HG03135 (cell line): Measurements from ENCODE around the gene ADCY7.

Experiments
- ATAC-seq: cut with Tn5 transposase; IDR thresholded peaks from one replicate; pipeline ENCODE4 v1.9.1; 2021; ENCODE audit warnings: mild to moderate bottlenecking, moderate library complexity; ENCODE audit not compliant: unreplicated experiment

Gene ADCY7

DNA sequence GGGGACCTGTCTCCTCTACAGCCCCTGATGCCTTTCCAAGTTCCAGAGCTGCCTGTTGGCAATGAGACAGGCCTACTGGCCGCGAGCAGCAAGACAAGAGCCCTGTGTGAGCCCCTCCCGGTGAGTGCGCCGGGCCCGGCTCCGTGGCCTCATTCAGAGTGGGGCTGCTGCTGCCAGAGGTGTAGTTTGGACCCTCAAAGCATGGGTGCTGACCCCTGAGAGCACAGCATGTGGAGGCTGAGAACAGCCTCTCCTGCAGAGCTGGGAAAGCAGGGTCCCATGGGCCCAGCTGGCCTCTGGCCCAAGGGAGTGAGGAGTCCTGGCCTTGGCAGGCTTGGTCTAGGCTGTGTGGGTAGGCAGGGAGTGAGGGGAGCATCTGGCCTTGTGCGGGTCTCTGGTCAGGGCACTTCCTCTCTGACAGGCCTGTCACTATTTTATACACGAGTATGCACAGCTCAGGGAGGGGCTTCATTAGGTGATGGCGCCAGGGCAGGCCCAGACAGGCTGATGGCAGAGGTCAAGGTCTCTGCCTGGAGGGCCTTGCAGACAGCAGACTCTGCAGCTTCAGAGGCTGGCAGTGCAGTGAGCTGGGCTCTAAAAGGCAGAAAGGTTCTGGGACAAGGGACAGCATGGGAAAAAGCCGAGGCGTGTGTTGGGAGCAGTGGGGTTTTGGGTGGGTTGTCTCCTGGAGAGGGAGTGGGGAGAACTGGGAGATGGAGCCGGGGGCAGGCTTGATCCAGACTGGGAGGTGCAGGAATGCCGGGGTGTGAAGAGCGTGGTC, 43.4 kb downstream of the ADCY7 start:
- no peak for ATAC-seq

DNA sequence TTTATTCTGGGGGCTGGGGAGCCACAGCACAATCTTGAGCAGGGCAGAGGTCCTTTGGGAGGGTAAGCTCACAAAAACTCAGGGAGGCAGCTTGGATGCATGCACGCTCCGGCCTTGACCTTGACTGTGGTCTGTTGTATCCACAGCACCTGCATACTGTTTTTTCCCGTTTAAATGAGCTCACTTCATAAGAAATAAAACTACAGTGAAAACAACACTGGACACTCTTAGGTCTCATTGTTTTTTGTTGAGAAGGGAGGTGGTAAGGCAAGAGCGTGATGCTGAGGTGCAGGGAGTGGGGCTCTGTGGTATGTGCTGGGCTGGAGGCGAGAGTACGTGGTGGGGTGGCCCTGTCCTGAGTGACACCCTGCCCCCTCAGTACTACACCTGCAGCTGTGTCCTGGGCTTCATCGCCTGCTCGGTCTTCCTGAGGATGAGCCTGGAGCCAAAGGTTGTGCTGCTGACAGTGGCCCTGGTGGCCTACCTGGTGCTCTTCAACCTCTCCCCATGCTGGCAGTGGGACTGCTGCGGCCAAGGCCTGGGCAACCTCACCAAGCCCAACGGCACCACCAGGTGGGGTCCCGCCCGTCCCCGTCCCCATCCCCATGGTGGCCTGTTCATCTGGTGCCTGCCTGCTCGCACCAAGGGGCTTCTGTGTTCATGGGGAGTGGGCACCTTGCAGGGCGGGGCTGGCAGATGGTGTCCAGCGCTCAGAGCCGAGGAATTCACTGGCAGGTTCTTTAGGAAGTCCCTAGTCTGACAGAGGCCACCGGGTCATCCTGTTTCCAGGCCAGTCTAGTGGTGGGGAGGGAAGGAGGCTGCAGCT, 44.2 kb downstream of the ADCY7 start:
- no peak for ATAC-seq

DNA sequence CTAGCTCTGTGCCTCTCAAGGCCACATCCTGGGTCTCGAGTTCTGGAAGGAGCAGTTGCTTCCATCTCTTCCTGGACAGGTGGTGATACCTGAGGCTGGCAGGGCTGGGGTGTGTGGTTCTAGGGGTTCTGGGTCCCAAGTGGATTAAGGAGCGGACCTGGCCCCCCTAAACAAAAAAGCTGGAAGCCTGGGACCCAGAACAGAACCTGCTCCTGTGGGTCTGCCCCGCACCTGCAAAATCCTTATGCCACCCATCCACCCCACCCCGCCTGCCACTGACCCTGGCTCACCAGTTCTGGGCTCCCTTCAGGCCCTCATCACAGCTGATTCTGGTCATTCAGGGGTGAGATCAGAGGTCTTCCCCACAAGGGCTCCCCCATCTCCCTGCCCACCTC, 44.8 kb downstream of the ADCY7 start:
- ATAC-seq: no peak

DNA sequence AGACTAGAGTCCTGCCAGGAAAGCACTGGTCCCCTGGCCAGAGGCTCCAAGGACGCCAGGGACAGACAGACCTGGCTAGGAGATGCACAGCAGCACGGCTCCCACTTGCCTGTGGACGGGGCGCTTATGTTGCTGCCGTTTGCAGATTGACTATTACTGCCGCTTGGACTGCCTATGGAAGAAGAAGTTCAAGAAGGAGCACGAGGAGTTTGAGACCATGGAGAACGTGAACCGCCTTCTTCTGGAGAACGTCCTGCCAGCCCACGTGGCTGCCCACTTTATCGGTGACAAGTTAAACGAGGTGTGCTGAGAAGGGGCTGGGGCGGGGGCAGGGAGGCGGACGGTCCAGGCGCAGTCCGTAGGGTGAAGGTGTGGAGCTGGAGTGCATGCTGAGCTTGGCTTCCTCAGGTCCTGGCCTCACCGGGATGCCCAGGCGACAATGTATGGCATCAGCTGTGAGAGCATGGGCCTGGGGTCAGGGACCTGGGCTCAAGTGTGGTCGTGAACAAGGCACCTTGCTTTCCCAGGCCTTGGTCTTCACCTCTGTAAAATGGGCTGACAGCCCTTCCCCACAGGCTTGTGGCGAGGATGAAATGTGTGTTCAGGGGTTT, 45.6 kb downstream of the ADCY7 start:
- ATAC-seq: no peak

DNA sequence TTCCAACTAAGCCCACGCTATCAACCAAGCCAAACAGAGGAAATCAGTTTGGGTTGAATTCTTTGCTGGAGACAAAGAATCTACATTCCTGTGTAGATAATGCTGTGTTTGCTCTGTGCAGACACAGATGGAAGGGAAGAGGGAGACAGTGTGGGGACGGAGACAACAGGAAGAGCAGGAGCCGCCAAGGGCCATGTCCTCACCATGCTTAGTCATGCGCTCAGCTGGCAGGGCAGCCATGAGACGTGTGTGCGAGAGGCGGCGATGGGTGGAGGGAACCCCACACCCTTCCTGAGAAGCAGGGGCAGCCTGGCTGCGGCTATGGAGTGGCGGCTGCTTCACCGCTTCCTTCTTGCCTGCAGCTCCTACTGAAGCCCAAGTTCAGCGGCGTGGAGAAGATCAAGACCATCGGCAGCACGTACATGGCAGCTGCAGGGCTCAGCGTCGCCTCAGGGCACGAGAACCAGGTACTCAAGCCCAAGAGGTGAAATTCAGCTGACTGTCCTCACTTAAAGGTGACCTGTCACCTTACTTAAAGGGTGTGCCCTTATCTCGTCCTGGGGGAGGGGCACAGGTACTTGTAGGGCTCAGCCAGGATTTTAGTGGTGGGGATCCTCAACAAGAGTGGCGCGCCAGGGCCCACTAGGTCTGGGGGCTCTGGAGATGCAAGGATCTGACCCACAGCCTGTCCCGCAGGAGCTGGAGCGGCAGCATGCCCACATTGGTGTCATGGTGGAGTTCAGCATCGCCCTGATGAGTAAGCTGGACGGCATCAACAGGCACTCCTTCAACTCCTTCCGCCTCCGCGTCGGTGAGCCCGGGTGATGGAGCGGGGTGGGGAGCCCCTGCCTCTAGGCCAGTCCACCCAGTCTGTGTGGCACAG, 47.5 kb downstream of the ADCY7 start:
- ATAC-seq: no peak

DNA sequence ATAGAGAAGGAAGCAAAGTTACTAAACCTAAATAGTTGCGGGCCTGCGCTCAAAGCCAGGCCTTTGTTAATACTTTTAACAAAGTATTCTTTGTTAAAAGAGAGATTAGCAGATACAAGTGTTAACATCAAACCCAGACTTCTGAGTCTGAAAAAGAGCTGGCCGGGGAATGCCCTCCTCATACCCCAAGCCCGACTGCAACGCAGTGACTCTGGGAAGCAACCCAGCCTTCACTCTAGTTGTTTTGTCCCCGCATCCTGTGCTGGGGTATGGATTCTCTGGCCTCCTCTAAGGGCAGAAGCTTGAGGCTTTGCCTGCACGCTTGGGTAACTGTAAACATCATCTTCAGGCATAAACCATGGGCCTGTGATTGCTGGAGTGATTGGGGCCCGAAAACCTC, 48.3 kb downstream of the ADCY7 start:
- no peak for ATAC-seq

DNA sequence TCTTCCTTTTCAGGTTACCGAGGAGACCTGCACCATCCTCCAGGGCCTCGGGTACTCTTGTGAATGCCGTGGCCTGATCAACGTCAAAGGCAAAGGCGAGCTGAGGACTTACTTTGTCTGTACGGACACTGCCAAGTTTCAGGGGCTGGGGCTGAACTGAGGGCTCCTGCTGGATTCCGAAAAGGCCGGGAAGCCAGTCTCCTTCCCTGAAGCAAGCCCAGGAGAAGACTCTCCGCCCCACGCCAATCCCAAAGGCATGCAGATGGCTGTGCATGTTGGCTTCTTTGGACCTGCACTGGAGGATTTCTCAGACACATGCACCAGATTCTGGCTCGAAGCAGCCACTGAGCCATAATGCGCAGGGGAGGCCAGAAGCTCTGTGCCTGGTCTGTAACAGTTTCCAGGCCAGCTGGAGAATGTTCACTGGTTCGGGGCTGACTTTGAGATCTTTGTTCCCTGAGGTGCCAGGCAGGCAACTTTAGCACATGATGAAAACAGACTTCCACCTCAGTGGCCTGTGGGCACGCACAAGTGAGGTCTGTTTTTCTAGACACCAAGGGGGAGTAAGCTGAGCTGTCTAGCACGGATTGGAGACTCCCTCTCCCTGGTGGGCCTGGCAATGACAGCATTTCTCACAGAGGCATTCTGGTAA, 49.1 kb downstream of the ADCY7 start:
- ATAC-seq: no peak

DNA sequence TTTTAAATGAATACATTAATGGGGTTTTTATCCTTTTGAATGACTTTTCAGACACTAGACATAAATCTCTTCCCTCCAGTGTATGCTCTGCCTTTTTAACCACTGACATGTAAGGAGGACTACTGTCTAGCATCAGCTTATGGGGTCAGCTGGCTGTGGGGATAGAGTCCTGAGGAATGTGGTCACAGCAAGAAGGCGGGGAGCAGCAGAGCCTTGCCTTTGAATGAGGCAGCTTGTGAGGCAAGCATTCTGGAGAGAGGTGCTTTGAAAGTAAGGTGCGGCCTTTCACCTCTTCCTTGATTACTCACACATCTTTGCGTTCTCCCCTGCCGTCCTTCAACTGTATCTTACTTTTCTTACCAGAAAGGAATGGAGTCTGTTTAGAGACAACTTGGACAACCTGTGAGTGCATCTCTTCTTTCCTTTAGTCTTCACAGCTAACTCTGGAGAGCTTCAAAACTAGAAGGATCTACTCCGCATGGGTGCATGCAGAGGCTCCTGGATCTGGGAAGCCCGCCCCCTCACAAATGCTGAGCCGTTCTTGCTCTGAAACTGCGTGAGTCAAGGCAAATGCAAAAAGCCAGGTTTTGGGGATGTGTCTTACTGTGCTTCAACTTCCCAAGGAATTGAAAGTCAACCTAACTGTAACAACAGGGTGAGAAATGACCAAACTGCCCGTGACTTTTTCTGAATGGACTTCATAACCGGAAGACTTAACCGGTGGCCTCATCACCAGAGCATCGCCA, 49.9 kb downstream of the ADCY7 start:
- no peak for ATAC-seq

DNA sequence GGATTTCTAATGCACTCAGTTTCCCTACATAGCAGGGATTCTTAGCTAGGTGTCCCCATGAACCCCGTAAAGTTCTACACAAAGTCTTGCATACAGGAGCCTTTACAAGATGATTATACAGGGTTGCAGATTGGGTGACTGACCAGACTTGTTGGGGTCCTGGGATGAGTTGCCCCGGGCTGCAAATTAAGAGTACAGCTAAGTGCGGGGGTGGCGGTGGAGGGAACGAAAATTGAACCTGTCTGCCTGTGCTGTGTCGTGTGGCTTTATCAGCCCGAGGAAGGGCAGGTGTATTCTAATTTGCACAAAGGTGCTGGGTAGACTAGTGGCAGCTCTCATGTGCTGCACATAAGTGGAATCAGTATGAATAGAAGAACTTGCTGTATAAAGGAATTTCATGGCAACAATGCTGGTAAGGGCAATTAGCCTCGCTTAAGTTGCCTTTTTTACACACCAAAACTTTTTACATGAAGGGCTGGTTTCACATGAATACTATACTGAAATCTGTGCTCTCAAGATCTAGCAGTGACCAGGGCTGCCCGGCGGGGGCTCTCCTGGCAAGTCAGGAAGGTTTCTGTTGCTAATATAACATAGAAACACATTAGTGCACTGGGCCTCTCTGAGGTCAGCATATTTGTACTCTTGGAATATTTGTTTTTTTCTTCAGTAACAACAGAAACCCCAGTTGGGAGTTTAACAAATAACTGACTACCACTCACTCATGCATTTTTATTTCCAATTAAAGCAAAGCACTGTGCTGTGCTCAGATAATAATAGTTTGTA, 50.7 kb downstream of the ADCY7 start:
- no peak for ATAC-seq

DNA sequence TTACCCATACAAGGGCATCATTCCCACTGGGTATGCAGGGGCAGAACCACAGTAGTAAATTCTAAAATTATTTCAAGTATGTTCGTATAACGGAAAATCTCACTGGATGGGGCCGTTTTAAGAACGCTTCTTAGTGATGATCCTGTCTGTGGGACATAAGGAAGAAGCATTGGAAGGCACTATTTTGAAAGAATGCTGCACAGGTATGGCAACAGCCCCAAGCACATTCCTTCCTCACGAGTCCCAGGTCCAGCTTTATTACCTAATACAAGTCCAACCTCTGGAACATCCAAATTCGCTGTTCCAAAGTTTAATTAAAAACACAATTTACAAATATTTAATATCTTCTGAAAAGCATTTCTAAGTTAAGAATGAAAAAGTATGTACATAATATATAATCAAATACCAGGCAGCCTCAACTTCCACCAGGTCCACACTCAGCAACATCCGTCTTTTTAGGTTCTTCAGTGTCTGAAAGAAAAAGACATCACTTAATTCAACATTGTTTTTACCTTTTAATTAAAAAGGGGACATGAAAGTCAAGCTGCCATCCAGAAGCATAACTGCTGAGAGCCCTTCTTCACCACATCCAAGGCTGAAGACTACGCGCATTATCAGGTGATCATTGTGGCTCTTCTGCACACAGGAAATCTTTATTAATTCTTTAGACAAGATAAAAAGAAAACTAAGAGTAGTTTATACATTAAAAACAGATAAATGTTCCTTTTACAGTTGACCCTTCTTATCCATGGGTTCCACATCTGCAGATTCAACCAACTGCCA, 52.6 kb downstream of the ADCY7 start:
- ATAC-seq: no peak

DNA sequence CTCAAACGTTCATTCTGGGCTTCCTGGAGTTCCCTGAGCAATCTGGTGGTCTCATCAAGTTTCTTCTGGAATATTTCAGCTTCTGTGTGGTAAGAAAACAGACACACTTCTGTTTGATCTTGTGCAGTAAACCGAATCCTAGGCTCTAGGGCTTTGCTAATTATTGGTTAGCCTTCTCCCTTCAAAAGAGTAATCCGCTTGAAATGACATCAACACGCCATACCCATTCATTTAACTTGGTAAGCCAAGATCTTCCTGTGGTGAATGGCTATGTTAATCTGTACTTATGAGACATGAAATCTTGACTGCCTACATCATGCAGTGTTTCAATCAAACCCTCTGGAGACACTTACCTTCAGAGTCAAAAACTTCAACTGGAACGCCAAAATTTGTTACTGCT, 54.0 kb downstream of the ADCY7 start:
- no peak for ATAC-seq

DNA sequence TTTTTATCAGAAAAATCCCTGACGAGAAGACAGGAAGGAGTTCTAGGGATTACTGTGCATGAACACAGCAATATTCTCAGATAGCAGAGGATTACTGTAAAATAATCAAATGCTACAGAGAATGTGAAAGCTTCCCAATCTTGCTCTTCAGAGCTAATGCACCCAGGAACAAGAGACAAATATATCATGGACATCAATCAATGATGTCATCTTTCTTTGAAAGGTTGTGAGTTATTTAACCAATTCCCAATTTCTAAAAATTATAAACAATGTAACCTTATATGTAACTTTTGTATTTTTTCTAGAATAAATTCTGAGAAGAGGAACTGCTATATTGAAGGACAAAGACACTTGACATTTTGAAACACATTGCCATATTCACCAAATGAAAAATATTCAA, 56.0 kb downstream of the ADCY7 start:
- no peak for ATAC-seq

DNA sequence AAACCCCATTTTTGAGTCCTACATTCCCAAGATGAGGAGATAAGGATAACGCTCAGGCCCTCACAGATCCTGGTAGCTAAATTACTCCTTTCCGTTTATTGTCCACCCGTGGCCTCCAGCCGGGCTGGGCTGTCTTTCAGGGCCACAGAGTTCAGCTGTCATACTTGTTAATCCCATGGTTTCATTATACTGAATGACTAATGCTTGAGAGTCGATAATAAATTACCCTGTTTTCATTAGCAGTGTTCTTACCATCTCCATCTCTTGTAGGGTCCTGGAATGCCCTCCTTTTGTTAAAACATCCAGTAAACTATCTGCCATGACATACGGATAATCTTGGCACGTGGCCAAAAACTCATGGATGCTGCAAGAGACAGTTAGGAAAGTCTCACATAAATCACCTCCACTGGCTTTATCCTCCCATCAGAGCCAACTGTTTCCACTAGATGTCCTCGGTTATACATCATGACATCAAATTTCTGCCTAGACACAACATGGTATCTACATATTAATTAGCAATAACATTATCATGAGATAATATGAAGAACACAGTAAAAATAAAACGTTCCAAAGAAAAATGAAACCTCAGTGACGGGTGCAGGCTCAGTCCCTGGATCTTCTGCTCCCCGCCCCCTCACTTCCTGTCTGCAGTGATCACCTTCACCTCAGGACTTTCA, 57.1 kb downstream of the ADCY7 start:
- no peak for ATAC-seq

DNA sequence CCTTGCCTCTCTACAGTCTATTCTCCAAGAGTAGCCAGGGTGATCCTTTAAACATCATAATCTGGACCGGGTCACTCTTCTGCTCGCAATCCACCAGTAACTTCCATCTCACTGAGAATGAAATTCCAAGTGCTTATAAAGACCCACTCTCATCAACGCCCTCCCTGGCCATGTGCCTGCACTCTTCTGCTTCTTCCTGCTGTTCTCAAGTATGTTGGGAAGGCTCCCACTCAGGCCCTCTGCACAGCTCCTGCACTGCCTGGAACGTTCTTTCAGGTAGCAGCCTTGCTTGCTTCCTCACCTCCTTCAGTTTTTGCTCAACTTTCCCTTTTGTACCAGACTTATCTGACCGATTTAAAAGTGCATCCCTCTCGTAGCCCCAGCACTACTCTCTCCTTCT, 58.0 kb downstream of the ADCY7 start:
- no peak for ATAC-seq

DNA sequence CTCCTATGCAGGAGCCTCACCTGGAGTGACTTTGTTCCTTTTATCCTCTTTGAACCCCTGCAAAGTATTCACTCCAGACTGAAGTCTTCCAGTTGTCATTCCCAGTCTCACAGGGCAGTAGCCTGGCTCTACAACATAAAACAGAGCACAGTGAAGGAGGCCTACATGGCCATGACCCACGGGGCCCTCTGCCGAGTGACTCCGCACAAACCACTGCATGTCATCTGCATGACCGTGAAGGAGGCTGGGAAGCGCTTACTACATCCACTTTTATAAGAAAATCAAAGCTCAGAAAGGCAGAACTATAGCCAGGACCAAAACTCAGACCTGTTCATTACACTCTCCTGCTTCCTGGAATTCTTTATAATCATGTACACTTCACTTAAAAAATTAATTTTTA, 59.9 kb downstream of the ADCY7 start:
- ATAC-seq: no peak

DNA sequence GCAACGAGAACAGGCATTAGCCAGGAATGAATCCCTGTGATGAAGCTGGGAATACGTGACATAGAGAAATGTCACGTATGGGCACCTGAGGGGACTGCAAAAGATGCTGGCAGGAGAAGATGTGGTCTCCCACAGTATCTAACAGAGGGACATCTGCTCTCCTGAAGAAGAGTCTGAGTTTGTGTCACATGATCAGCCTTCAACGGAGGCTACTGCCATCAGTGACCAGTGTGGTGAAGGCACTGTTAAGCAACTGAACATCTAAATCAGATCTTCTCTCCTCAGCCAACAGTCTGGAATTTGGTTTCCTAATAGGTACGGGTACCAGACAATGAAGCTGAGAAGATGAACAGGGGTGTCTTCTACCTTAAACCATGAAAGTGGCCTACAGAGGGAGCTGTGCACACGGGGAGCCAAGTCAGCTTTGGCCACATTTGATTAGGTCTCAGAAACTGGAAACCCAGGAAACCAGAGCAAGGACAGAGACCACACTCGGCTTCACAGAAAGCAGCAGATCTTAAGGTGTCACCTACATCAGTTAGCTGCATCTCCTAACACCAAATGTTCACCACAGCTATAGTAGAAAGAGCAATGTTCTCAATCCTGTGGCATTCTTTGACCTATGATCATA, 60.6 kb downstream of the ADCY7 start:
- no peak for ATAC-seq
